ENCODE results near the gene MOB2. TPM values are rescaled to one million over a fixed set of nuclear protein-coding genes. Genes with fewer than 3 reads are reported as not detected.

Gene MOB2
- total RNA-seq, 1 experiment from 2014 or later: 22.7 TPM

DNA sequence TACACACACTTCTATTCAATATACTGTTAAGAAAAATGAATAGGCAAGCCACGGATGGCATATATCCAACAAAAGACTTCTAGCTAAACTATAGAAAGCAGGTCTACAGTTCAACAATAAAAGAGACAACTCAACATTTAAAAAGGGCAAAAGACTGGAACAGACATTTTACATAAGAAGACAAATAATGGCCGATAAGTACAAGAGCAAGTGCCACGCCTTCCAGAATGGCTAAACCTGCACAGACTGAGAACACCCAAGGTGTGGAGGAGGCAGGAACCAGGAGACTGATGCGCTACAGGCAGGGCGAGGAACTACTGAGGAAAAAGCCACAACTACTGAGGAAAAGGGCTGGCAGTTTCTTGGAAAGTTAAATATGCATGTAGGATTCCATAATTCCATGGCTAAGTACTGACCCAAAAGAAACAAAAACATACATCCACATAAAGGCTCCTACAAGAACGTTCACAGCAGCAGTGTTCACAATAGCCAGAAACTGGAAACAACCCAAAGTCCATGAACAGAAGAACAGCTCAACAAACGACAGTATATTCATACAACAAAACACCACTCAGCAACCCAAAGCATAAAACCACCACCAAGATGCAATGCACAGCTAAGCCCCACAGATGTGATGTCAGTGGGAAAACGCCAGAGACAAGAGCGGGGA, 9.6 kb upstream of the MOB2 start:
- H3K27ac ChIP-seq (ENCODE audit: insufficient read length, low read depth, low read length): no peak overlapping the region
- no peak overlapping the region for H3K56ac ChIP-seq (ENCODE audit: insufficient read length, low read depth, low read length)
- no peak overlapping the region for H2BK15ac ChIP-seq (ENCODE audit: low read depth, low read length)
- no peaks in the 10 kb centered on the region for H3K23me2 ChIP-seq (ENCODE audit: insufficient read length, low read depth, low read length, poor library complexity, severe bottlenecking)
- Mint-ChIP-seq H3K27ac (no peak overlapping the region), H3K4me3 (no peak overlapping the region), H3K9me3 (peaks cover 8 to 15% of the 10 kb centered on the region in 2 experiments; a peak in 4 of 5 replicates), H3K27me3 (ENCODE audit: low read depth) (peaks cover 4% of the 10 kb centered on the region), H3K36me3 (ENCODE audit: insufficient read depth in 1 of 3, low read depth in 3 of 3) (peaks cover 3 to 15% (median 5%) of the 10 kb centered on the region in 3 experiments), H3K4me1 (peaks cover 11 to 18% of the 10 kb centered on the region in 2 experiments)
- no peaks in the 10 kb centered on the region; the same call in 1 of the 2 replicates for H3K79me2 ChIP-seq (ENCODE audit: insufficient read depth, low read length)
- no peak overlapping the region for H4K91ac ChIP-seq (ENCODE audit: insufficient read length, low read depth, low read length)
- H4K5ac ChIP-seq (ENCODE audit: insufficient read length, low read depth, low read length): no peak overlapping the region
- H4K8ac ChIP-seq (replicated peaks; ENCODE audit: insufficient read length, low read depth, low read length): no peak overlapping the region
- H3T11ph ChIP-seq (ENCODE audit: low read length): no peak overlapping the region
- no peak overlapping the region for H3K4me2 ChIP-seq (ENCODE audit: insufficient read depth, insufficient read length, low read length)
- TF ChIP-seq CTCF (conservative IDR thresholded peaks at IDR 0.05): no peak
- no peaks in the 10 kb centered on the region for H3K27me3 ChIP-seq (ENCODE audit: insufficient read depth, low read length)
- no peak overlapping the region for H3K14ac ChIP-seq (ENCODE audit: insufficient read depth, low read length)
- peaks cover 3% of the 10 kb centered on the region for H3K79me1 ChIP-seq (ENCODE audit: insufficient read depth, low read depth, low read length, poor library complexity, severe bottlenecking)
- H4K20me1 ChIP-seq (ENCODE audit: control insufficient read depth, insufficient read depth, insufficient read length): peaks cover 2% of the 10 kb centered on the region
- H3K4me1 ChIP-seq (ENCODE audit: insufficient read depth, low read length): no peaks in the 10 kb centered on the region
- no peak overlapping the region for H2BK120ac ChIP-seq (ENCODE audit: low read depth, low read length, poor library complexity, severe bottlenecking)
- no peak overlapping the region for H2BK20ac ChIP-seq (ENCODE audit: low read depth, low read length, poor library complexity, severe bottlenecking)
- H3K9ac ChIP-seq (ENCODE audit: extremely low read depth, insufficient read length, low read length): no peak overlapping the region
- H2BK5ac ChIP-seq (ENCODE audit: insufficient read length, low read length): no peak overlapping the region
- no peak overlapping the region for H3K23ac ChIP-seq (ENCODE audit: insufficient read length, low read depth, low read length)
- DNase-seq: no peak
- no peak overlapping the region for H3K4ac ChIP-seq (ENCODE audit: low read depth, low read length)
- no peak overlapping the region for H2AK5ac ChIP-seq (ENCODE audit: insufficient read length, low read length)
- H3K9me3 ChIP-seq (ENCODE audit: control insufficient read depth, low read depth, low read length): no peaks in the 10 kb centered on the region
- H2AFZ ChIP-seq (ENCODE audit: low read length): no peak overlapping the region
- no peak overlapping the region for H3K18ac ChIP-seq (ENCODE audit: insufficient read length, low read depth, low read length)
- no CpG with 5 or more reads among the region's 9 CpGs for WGBS (ENCODE audit: extremely low coverage, insufficient read length, low lambda C conversion rate)
- H2BK12ac ChIP-seq (ENCODE audit: insufficient read length, low read depth, low read length): no peak overlapping the region
